ENCODE data around the gene ACKR4.

- no peak for TF ChIP-seq SP1 (IDR thresholded peaks at IDR 0.05; ENCODE audit: low read depth, low read length)
- no peak for TF ChIP-seq CTCF (IDR thresholded peaks at IDR 0.05; ENCODE audit: control extremely low read depth in 1 of 3, insufficient read depth in 1 of 3, low read depth in 1 of 3, low read length in 3 of 3)
- TF ChIP-seq POLR2A (IDR thresholded peaks at IDR 0.05; ENCODE audit: control extremely low read depth in 1 of 2, low read depth in 2 of 2, low read length in 2 of 2): no peak
- no peak for TF ChIP-seq JUN (IDR thresholded peaks at IDR 0.05; ENCODE audit: low read depth, low read length)
- TF ChIP-seq ZNF274 (IDR thresholded peaks at IDR 0.05; ENCODE audit: borderline replicate concordance, extremely low read depth, low read length): no peak
- no peak for TF ChIP-seq GABPA (IDR thresholded peaks at IDR 0.05; ENCODE audit: borderline replicate concordance, insufficient read depth, low read length)
- TF ChIP-seq SIX5 (IDR thresholded peaks at IDR 0.05; ENCODE audit: low read depth, low read length): no peak
- TF ChIP-seq SUZ12 (IDR thresholded peaks at IDR 0.05; ENCODE audit: low read length): no peak
These were observed 2.6 kb upstream of the ACKR4 start for GRCh38 chr3:132594498-132594897.
